GM23338 (cell line): Measurements from ENCODE around the gene PTPRC. TPM values are rescaled to one million over a fixed set of nuclear protein-coding genes. Genes with fewer than 3 reads are reported as not detected.

Experiments
- ATAC-seq: fragments of 200-7000 bp; cut with Tn5 transposase; 3 replicates; pipeline ENCODE4 v1.9.1; 2020
- DNase-seq: peaks from one replicate; pipeline ENCODE4 v3.0.0-alpha.2; 2015; ENCODE audit warnings: low spot score
- H2AFZ ChIP-seq: fragments of 200-600 bp; sonication (generic); 2 replicates; pipeline ENCODE4 v1.8.0; 2016; ENCODE audit warnings: antibody characterized with exemption, mild to moderate bottlenecking, moderate library complexity
- H3F3A ChIP-seq: fragments of 200-600 bp; sonication (generic); replicated peaks from 2 replicates; pipeline ENCODE4 v1.8.0; 2017; ENCODE audit warnings: antibody characterized with exemption, mixed run types, low read depth
- H3K27ac ChIP-seq: fragments of 200-600 bp; sonication (generic); 2 replicates; pipeline ENCODE4 v1.6.1; 2016; ENCODE audit warnings: low read depth
- H3K27me3 ChIP-seq: fragments of 200-600 bp; sonication (generic); 2 replicates; pipeline ENCODE4 v1.8.0; 2016; ENCODE audit warnings: mild to moderate bottlenecking, mixed run types, moderate library complexity; ENCODE audit not compliant: insufficient read depth
- H3K36me3 ChIP-seq: fragments of 200-600 bp; sonication (generic); 2 replicates; pipeline ENCODE4 v1.8.0; 2016; ENCODE audit warnings: mild to moderate bottlenecking; ENCODE audit not compliant: insufficient read depth
- H3K4me1 ChIP-seq: fragments of 200-600 bp; sonication (generic); 2 replicates; pipeline ENCODE4 v1.8.0; 2016; ENCODE audit warnings: mild to moderate bottlenecking, moderate library complexity; ENCODE audit not compliant: insufficient read depth
- H3K4me2 ChIP-seq: fragments of 200-600 bp; sonication (generic); 2 replicates; pipeline ENCODE4 v1.7.1; 2017; ENCODE audit warnings: mixed run types
- H3K4me3 ChIP-seq: fragments of 200-600 bp; sonication (generic); 2 replicates; pipeline ENCODE4 v1.6.1; 2016; ENCODE audit warnings: mixed run types
- H3K79me2 ChIP-seq: fragments of 200-600 bp; sonication (generic); replicated peaks from 2 replicates; pipeline ENCODE4 v1.8.0; 2017; ENCODE audit warnings: mild to moderate bottlenecking; ENCODE audit not compliant: insufficient read depth
- H3K9me2 ChIP-seq: fragments of 200-600 bp; sonication (generic); 2 replicates; pipeline ENCODE4 v1.8.0; 2017; ENCODE audit not compliant: insufficient read depth
- H4K20me1 ChIP-seq: fragments of 200-600 bp; sonication (generic); replicated peaks from 2 replicates; pipeline ENCODE4 v1.8.0; 2017; ENCODE audit warnings: mild to moderate bottlenecking; ENCODE audit not compliant: insufficient read depth
- H3K27ac Mint-ChIP-seq: 2 replicates; pipeline ENCODE4 v1.8.0; 2020; ENCODE audit warnings: inconsistent platforms, mild to moderate bottlenecking, moderate library complexity, mixed read lengths
- H3K27me3 Mint-ChIP-seq: 3 replicates; pipeline ENCODE4 v1.8.0; 2022; ENCODE audit warnings: low read depth, mild to moderate bottlenecking, moderate library complexity, mixed read lengths, inconsistent platforms; ENCODE audit not compliant: insufficient read depth, poor library complexity
- H3K36me3 Mint-ChIP-seq: 3 replicates; pipeline ENCODE4 v1.8.0; 2021; ENCODE audit warnings: low read depth, mild to moderate bottlenecking, inconsistent platforms, moderate library complexity, mixed read lengths
- H3K4me1 Mint-ChIP-seq: 3 replicates; pipeline ENCODE4 v1.8.0; 2020; ENCODE audit warnings: mild to moderate bottlenecking, inconsistent platforms, mixed read lengths
- H3K4me3 Mint-ChIP-seq: 3 replicates; pipeline ENCODE4 v1.8.0; 2021; ENCODE audit warnings: moderate library complexity, mild to moderate bottlenecking, inconsistent platforms, mixed read lengths
- H3K9me3 Mint-ChIP-seq: 3 replicates; pipeline ENCODE4 v1.8.0; 2020; ENCODE audit warnings: moderate library complexity, mild to moderate bottlenecking, inconsistent platforms, mixed read lengths
- CREB1 ChIP-seq: fragments of 250-450 bp; sonication (Bioruptor Pico); IDR thresholded peaks from 2 replicates; pipeline ENCODE4 v1.5.0; 2020; ENCODE audit warnings: low read depth, mild to moderate bottlenecking, moderate library complexity
- EZH2 ChIP-seq: fragments of 200-600 bp; sonication (generic); IDR thresholded peaks from one replicate; pipeline ENCODE4 v1.8.0; 2017; ENCODE audit warnings: antibody characterized with exemption, mild to moderate bottlenecking, low read depth; ENCODE audit not compliant: unreplicated experiment
- EZH2phosphoT487 ChIP-seq: fragments of 200-600 bp; sonication (generic); IDR thresholded peaks from one replicate; pipeline ENCODE4 v1.8.1; 2018; ENCODE audit warnings: antibody characterized with exemption; ENCODE audit not compliant: unreplicated experiment
- JUNB ChIP-seq: IDR thresholded peaks from one replicate; pipeline ENCODE4 v1.6.1; 2016; ENCODE audit warnings: antibody characterized with exemption; ENCODE audit not compliant: unreplicated experiment
- NANOG ChIP-seq: IDR thresholded peaks from 2 replicates; pipeline ENCODE4 v1.6.1; 2016; ENCODE audit warnings: antibody characterized with exemption, borderline replicate concordance
- POLR2AphosphoS5 ChIP-seq: IDR thresholded peaks from 2 replicates; pipeline ENCODE4 v1.6.1; 2016; ENCODE audit warnings: antibody characterized with exemption, low read depth
- STAT1 ChIP-seq: IDR thresholded peaks from one replicate; pipeline ENCODE4 v1.6.1; 2016; ENCODE audit warnings: antibody characterized with exemption; ENCODE audit not compliant: unreplicated experiment
- ZNF114 ChIP-seq: fragments of 250-450 bp; sonication (Bioruptor Pico); IDR thresholded peaks from 2 replicates; pipeline ENCODE4 v1.5.0; 2020; ENCODE audit warnings: mild to moderate bottlenecking, moderate library complexity
- ZNF331 ChIP-seq: fragments of 250-450 bp; sonication (Bioruptor Pico); IDR thresholded peaks from 2 replicates; pipeline ENCODE4 v1.5.0; 2020; ENCODE audit warnings: low read depth, mild to moderate bottlenecking, moderate library complexity
- polyA plus RNA-seq: library from polyadenylated mRNA; unstranded; fragments of >200 nt; fragmentation: Nextera tagmentation; extraction: Ambion mirVana; gene quantifications from 2 replicates; pipeline ENCODE4 v1.2.1, GENCODE V29; 2016
- total RNA-seq: library from RNA; depleted of rRNA; stranded (reverse); fragments of >200 nt; shearing (Covaris generic); gene quantifications from 2 replicates; pipeline ENCODE4 v1.2.3, GENCODE V29; 2014
- TF ChIP-seq, protein P1 (sequence below), 2 experiments: fragments of 200-600 bp in 1 of 2; sonication (generic) in 1 of 2; conservative IDR thresholded peaks; 2 replicates each; pipeline versions ENCODE4 v1.5.1 to v1.6.1; 2016 to 2017; ENCODE audit warnings: antibody characterized with exemption in 2 of 2, low read depth in 2 of 2, mild to moderate bottlenecking in 2 of 2, moderate library complexity in 1 of 2
- TF ChIP-seq, protein P2 (sequence below): IDR thresholded peaks from one replicate; pipeline ENCODE4 v1.6.1; 2018; ENCODE audit warnings: antibody characterized with exemption; ENCODE audit not compliant: unreplicated experiment
- TF ChIP-seq, protein P3 (sequence below): IDR thresholded peaks from 2 replicates; pipeline ENCODE4 v1.6.1; 2016; ENCODE audit warnings: antibody characterized with exemption
- TF ChIP-seq, protein P4 (sequence below): fragments of 250-450 bp; sonication (Bioruptor Pico); IDR thresholded peaks from 2 replicates; pipeline ENCODE4 v1.5.0; 2020; ENCODE audit warnings: mild to moderate bottlenecking, moderate library complexity

Gene PTPRC
- total and polyA plus RNA-seq, 2 experiments from 2014 or later: 0.10 to 0.52 TPM

DNA sequence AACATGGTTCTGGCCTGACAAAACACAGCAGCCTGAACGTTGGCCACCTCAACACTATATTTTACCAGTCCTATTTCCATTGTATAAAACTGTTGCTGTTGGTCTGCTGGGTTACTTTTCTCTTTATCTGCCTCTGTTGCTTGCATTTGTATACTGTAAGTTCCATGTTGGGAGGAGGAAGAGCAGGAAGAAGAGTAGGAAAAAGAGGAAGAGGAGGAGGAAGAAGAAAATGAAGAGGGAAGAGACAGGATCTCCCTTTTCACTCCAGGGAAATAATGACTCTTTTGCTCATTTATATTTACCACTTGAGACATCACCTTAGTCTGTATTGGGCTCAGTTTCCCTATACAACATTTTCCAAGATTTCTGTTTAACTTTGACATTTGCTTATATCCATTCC, 134.2 kb downstream of the PTPRC start:
- Histone ChIP-seq H3F3A (no peaks in the 10 kb centered on the region), H3K79me2 (no peaks in the 10 kb centered on the region), H3K27ac (no peak overlapping the region), H3K9me2 (no peaks in the 10 kb centered on the region), H2AFZ (no peak overlapping the region), H3K4me2 (no peak overlapping the region), H4K20me1 (no peaks in the 10 kb centered on the region), H3K4me3 (no peak overlapping the region), H3K4me1 (no peaks in the 10 kb centered on the region), H3K27me3 (no peaks in the 10 kb centered on the region), H3K36me3 (no peaks in the 10 kb centered on the region)
- TF ChIP-seq NANOG (no peak), POLR2AphosphoS5 (no peak), JUNB (no peak), ZNF114 (CRISPR knock-in tag) (no peak), EZH2phosphoT487 (no peak), CREB1 (CRISPR knock-in tag) (no peak), EZH2 (no peak), STAT1 (no peak), ZNF331 (no peak)
- TF ChIP-seq, protein P1, sequence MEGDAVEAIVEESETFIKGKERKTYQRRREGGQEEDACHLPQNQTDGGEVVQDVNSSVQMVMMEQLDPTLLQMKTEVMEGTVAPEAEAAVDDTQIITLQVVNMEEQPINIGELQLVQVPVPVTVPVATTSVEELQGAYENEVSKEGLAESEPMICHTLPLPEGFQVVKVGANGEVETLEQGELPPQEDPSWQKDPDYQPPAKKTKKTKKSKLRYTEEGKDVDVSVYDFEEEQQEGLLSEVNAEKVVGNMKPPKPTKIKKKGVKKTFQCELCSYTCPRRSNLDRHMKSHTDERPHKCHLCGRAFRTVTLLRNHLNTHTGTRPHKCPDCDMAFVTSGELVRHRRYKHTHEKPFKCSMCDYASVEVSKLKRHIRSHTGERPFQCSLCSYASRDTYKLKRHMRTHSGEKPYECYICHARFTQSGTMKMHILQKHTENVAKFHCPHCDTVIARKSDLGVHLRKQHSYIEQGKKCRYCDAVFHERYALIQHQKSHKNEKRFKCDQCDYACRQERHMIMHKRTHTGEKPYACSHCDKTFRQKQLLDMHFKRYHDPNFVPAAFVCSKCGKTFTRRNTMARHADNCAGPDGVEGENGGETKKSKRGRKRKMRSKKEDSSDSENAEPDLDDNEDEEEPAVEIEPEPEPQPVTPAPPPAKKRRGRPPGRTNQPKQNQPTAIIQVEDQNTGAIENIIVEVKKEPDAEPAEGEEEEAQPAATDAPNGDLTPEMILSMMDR (conservative IDR thresholded peaks at IDR 0.05; ENCODE audit: low read depth in 2 of 2): no peak
- TF ChIP-seq, protein P2, sequence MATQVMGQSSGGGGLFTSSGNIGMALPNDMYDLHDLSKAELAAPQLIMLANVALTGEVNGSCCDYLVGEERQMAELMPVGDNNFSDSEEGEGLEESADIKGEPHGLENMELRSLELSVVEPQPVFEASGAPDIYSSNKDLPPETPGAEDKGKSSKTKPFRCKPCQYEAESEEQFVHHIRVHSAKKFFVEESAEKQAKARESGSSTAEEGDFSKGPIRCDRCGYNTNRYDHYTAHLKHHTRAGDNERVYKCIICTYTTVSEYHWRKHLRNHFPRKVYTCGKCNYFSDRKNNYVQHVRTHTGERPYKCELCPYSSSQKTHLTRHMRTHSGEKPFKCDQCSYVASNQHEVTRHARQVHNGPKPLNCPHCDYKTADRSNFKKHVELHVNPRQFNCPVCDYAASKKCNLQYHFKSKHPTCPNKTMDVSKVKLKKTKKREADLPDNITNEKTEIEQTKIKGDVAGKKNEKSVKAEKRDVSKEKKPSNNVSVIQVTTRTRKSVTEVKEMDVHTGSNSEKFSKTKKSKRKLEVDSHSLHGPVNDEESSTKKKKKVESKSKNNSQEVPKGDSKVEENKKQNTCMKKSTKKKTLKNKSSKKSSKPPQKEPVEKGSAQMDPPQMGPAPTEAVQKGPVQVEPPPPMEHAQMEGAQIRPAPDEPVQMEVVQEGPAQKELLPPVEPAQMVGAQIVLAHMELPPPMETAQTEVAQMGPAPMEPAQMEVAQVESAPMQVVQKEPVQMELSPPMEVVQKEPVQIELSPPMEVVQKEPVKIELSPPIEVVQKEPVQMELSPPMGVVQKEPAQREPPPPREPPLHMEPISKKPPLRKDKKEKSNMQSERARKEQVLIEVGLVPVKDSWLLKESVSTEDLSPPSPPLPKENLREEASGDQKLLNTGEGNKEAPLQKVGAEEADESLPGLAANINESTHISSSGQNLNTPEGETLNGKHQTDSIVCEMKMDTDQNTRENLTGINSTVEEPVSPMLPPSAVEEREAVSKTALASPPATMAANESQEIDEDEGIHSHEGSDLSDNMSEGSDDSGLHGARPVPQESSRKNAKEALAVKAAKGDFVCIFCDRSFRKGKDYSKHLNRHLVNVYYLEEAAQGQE: no peak
- TF ChIP-seq, protein P3, sequence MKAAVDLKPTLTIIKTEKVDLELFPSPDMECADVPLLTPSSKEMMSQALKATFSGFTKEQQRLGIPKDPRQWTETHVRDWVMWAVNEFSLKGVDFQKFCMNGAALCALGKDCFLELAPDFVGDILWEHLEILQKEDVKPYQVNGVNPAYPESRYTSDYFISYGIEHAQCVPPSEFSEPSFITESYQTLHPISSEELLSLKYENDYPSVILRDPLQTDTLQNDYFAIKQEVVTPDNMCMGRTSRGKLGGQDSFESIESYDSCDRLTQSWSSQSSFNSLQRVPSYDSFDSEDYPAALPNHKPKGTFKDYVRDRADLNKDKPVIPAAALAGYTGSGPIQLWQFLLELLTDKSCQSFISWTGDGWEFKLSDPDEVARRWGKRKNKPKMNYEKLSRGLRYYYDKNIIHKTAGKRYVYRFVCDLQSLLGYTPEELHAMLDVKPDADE: no peak
- TF ChIP-seq, protein P4, sequence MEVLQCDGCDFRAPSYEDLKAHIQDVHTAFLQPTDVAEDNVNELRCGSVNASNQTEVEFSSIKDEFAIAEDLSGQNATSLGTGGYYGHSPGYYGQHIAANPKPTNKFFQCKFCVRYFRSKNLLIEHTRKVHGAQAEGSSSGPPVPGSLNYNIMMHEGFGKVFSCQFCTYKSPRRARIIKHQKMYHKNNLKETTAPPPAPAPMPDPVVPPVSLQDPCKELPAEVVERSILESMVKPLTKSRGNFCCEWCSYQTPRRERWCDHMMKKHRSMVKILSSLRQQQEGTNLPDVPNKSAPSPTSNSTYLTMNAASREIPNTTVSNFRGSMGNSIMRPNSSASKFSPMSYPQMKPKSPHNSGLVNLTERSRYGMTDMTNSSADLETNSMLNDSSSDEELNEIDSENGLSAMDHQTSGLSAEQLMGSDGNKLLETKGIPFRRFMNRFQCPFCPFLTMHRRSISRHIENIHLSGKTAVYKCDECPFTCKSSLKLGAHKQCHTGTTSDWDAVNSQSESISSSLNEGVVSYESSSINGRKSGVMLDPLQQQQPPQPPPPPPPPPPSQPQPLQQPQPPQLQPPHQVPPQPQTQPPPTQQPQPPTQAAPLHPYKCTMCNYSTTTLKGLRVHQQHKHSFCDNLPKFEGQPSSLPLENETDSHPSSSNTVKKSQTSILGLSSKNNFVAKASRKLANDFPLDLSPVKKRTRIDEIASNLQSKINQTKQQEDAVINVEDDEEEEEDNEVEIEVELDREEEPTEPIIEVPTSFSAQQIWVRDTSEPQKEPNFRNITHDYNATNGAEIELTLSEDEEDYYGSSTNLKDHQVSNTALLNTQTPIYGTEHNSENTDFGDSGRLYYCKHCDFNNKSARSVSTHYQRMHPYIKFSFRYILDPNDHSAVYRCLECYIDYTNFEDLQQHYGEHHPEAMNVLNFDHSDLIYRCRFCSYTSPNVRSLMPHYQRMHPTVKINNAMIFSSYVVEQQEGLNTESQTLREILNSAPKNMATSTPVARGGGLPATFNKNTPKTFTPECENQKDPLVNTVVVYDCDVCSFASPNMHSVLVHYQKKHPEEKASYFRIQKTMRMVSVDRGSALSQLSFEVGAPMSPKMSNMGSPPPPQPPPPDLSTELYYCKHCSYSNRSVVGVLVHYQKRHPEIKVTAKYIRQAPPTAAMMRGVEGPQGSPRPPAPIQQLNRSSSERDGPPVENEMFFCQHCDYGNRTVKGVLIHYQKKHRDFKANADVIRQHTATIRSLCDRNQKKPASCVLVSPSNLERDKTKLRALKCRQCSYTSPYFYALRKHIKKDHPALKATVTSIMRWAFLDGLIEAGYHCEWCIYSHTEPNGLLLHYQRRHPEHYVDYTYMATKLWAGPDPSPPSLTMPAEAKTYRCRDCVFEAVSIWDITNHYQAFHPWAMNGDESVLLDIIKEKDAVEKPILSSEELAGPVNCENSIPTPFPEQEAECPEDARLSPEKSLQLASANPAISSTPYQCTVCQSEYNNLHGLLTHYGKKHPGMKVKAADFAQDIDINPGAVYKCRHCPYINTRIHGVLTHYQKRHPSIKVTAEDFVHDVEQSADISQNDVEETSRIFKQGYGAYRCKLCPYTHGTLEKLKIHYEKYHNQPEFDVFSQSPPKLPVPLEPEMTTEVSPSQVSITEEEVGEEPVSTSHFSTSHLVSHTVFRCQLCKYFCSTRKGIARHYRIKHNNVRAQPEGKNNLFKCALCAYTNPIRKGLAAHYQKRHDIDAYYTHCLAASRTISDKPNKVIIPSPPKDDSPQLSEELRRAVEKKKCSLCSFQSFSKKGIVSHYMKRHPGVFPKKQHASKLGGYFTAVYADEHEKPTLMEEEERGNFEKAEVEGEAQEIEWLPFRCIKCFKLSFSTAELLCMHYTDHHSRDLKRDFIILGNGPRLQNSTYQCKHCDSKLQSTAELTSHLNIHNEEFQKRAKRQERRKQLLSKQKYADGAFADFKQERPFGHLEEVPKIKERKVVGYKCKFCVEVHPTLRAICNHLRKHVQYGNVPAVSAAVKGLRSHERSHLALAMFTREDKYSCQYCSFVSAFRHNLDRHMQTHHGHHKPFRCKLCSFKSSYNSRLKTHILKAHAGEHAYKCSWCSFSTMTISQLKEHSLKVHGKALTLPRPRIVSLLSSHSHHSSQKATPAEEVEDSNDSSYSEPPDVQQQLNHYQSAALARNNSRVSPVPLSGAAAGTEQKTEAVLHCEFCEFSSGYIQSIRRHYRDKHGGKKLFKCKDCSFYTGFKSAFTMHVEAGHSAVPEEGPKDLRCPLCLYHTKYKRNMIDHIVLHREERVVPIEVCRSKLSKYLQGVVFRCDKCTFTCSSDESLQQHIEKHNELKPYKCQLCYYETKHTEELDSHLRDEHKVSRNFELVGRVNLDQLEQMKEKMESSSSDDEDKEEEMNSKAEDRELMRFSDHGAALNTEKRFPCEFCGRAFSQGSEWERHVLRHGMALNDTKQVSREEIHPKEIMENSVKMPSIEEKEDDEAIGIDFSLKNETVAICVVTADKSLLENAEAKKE (CRISPR knock-in tag): no peak
- Mint-ChIP-seq H3K27me3 (no peaks in the 10 kb centered on the region), H3K36me3 (no peaks in the 10 kb centered on the region), H3K4me3 (no peak overlapping the region), H3K27ac (no peak overlapping the region), H3K9me3 (no peaks in the 10 kb centered on the region), H3K4me1 (peaks cover 18% of the 10 kb centered on the region)
- ATAC-seq (no peak), DNase-seq (no peak)
